ENCODE measurements around the gene SLC6A19. TPM values are rescaled to one million over a fixed set of nuclear protein-coding genes. Genes with fewer than 3 reads are reported as not detected.

SLC6A19 gene
- total RNA-seq, 1 donor from 2014 or later: not detected

DNA sequence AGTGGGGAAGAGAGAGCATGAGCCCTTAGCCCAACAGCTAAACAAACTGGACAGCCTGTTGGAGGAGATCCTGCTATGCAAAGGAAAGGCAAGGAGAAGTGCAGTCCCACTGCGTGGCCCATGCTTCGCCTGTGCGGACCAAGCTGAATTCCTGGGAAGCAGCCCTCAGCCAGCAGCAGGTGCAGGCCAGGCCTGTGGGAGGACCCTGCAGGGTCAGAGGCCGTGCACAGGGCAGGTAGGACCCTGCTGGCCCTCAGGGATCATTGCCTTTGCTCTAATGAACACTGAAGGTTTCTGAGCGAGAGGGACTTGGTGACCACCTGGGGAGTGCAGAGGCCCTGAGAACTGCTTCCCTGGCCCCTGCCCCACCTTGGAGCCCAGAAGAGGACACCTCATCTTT, 6.0 kb upstream of the SLC6A19 start:
- no peak for DNase-seq (ENCODE audit: low spot score)

DNA sequence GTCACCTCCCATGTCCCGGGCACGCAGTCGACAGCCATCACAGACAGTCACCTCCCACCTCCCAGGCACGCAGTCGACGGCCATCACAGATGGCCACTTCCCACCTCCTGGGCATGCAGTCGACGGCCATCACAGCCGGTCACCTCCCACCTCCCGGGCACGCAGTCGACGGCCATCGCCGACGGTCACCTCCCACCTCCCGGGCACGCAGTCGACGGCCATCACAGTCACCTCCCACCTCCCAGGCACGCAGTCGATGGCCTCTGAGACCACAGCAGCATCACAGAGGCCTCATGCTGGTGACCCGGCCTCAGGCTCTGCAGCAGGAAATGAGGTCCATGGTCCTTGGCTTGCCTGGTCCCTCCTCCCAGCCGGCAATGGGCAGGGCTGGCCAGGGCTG, 5.5 kb upstream of the SLC6A19 start:
- DNase-seq (ENCODE audit: low spot score): no peak

DNA sequence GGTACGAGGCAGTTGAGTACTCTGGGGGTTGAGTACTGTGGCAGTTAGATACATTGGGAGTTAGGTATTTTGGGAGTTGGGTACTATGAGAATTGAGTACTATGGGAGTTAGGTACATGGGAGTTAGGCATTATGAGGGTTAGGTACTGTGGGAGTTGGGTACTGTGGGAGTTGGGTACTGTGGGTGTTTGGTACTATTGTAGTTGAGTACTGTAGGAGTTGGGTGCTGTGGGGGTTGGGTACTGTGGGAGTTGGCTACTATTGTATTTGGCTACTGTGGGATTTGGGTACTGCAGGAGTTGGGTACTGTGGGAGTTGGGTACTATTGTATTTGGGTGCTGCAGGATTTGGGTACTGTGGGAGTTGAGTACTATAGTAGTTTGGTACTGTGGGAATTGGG, 4.8 kb upstream of the SLC6A19 start:
- DNase-seq (ENCODE audit: low spot score): no peak

DNA sequence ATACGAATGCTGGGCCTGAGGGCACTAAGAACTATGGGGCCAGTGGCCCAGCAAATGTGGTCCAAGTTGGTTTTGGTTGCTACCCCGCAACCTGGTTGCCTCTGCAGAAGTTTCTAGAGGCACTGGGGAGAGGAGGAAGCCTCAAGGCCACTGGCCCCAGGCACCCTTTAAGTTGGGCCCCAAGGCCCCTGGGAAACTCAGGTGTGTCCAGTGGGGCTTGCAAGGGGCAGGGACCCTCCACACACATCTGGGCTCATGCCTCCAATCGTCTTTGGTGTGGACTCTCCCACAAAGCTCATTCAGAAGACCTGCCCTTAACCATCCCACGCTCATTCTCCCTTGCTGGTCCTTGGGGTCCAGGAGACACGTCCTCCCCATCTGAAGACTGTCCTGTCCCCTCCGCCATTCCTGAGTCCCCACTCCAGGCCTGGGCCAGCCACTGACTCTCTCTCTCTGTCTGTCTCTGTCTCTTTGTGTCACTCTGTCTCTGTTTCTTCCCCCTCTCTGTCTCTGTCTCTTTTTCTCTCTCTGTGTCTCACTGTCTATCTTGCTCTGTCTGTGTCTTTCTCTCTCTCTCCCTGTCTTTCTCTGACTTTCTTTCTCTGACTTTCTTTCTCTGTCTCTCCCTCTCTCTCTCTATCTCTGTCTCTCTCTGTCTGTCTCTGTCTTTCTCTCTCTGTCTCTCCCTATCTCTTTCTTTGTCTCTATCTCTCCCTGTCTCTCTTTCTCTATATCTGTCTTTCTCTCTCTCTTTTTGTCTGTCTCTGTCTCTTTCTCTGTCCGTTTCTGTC, 3.3 kb upstream of the SLC6A19 start:
- no peak for DNase-seq (ENCODE audit: low spot score)

DNA sequence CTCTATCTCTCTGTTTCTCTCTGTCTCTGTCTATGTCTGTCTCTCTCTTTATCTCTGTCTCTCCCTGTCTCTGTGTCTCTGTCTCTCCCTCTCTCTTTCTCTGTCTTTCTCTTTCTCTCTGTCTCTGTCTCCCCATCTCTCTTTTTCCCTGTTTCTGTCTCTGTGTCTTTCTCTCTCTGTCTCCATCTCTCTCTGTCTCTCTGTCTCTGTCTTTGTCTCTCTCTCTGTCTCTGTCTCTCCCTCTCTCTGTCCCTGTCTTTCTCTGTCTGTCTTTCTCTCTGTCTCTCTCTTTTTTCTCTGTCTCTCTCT, 2.1 kb upstream of the SLC6A19 start:
- no peak for DNase-seq (ENCODE audit: low spot score)

DNA sequence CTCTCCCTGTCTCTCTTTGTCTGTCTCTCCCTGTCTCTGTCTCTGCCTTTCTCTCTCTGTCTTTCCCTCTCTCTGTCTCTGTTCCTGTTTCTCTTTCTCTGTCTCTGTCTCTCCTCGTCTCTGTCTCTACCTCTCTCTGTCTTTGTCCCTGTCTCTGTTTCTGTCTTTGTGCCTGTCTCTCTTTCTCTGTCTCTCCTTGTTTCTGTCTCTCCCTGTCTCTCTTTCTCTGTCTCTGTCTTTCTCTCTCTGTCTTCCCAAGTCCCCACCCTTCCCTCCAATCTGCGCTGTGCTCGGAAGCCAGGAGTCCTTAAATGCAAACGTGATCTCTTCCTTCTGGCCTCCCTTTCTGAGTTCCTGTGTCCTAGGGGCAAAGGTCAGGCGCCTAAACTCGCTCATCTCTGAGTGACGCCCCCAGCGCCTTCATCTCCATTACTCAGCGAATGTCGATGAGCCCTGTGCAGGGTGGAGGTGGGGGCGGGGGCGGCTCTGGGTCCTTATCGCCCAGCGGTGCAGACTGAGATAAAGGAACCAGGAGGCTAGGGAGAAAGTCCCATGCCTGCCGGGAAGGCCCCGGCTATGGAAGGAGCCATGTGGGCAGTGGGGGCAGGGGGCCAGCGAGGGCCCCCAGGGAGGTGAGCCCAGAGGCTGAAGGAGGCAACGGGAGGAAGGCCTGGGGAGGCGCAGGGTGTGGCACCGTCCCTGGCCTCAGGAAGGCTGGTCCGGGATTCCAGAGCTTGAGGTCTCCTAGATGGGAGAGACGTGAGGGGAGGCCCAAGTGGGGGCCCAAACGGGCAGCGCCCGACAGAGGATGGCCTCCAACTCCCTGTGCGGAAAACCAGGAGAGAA, 1.5 kb upstream of the SLC6A19 start:
- DNase-seq (ENCODE audit: low spot score): no peak

DNA sequence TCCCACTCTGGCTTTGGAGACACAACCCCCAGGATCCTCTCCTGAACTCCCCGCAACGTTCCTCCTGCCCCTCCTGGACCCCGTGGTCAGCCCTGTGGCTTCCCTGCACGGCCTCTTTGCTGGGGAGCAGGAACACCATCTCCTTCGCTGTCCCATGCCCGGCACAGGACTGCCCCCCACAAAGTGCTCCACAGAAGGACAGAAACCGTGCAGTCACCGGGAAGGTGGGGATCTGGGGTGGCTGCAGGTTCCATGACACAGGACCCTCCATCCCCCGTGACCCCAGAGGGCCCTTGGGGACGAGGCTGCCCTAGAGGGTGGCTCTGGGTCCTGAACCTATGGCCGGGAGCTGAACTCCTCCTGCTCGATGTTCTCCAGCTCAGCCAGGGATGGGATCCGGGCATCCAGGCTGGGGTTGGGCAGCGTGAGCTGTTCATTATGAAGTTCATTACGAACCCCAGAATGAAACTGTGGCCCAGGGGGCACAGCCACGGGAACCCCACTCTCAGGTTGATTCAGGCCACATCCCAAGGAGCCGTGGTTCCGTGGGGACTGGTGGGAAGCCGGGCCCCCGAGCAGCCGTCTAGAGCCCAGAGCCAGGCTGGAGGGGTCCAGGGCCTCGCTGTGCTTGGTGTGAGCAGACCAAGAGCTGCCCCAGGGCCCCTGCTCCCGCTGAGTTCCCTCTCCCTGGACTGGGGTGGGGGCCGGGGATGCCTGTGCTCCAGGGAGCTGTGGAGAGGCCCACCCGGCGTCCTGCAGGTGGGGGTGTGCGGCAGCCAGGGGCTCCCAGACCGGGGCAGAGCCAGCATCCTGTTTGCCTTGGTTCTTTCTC, 684 bp upstream of the SLC6A19 start:
- no peak for DNase-seq (ENCODE audit: low spot score)

DNA sequence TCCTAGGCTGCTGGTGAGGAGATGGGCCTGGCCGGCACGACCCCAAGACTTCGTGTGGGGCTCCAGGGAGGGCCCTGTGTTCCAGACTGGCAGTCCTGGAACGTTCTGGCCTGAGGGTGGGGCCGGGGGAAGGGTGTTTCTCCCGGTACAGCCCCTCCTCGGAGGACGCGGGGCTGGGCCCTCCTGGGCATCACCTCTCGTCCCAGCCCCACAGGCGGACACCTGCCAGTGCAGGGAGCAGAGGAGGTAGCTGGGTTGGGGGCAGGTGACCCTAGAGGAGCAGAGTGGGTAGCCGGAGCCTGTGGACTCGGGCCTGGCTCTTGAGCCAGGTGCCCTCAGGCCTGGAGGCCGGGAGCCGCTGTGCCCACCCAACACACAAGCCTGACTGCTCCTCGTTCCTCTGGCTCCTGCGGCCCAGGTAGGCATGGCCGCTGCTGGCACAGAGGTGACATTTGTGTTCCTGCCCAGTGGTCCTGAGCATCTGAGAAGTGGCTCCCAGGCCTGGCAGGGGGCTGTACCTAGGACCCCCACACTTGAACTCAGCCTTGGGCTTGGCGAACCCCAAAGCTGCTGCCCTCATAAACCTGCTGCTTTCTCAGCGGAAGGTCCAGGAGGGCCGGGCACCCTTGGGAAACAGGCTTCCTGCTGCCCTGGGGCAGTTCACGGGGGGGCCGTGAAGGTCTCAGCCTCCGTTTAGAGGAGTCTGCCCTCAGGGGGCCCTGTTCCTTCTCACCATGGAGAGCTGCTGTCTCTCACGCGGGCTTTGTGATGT, 817 bp downstream of the SLC6A19 start:
- DNase-seq (ENCODE audit: low spot score): no peak

DNA sequence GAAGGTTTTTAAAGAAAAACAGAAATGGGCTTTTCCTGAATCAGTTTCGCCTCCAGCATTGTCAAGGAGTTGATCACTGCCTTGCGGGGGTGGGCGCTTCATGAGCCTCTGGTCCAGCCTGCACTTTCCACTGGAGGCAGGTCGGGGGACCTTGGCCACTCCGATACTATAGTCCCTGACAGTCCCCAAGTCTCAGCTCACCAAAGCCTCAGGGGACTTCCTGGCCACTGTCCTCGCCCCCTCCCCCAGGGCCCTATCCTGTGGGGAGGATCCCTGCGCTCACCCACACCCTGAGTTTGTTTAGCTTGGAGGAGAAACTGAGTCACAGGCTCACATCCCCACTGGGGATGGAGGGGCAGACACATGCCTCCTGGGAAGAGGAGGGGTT, 1.4 kb downstream of the SLC6A19 start:
- no peak for DNase-seq (ENCODE audit: low spot score)

DNA sequence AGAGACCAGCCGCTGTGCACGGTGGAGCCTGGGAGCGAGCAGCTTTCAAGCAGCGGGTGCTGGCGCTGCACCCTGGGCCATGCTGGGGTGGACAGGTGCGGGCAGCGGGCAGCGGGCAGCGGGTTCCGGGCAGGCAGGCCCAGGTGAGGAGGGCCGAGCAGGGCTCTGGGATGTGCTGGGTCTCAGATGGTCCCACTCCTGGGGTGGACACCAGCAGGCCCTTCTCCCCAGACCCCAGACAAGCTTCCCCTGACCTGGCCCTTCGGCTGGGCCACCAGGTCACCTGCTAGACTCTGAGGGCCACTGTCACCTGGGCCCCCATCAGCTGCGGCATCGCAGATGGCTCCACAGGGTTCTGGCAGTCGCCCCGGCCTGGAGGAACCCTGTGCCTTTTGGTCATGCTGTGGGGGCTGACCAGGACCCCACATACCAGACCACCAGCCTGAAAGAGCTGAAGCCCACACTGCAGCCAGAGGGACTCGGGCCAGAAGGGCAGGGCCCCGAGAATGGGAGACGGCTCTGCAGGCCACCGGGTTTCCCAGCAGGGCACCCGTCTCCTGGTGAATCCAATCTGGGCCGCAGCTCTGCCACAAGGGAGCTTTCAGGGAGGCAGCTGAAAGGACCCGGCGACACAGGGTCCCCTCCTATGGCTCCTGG, 2.0 kb downstream of the SLC6A19 start:
- no peak for DNase-seq (ENCODE audit: low spot score)

DNA sequence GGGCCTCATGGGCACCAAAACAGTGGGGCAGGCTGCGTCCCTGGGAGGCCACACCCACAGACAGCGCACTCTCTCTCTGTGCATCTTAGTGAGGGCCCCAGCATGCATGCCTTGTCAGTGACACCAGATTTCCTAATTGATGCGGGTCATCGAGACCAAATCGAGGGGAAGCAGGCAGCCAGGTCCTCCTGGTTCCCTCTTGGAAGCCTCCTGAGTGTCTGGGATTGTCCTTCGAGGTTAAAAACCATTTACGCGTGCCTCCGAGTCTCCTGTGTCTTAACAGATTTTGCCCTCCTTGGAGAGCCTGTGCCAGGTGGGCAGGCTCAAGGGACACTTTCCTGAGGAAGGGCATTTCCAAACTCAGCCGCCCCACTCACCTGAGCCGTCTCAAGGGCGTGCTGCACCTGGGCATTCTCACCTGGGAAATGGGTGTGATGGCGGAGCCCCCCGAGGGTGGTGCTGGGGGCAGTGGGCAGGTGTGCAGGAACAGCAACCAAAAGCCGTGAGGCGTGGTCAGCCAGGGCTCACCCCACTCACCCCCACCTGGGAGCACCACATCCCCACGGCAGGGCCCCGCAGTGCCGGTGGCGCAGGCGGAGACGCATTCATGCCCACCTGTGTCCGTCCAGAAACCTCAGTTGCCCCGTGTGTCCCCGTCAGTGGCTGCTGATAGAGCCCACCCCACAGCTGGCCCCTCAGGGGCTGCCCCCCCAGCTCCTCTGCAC, 2.7 kb downstream of the SLC6A19 start:
- DNase-seq (ENCODE audit: low spot score): no peak

DNA sequence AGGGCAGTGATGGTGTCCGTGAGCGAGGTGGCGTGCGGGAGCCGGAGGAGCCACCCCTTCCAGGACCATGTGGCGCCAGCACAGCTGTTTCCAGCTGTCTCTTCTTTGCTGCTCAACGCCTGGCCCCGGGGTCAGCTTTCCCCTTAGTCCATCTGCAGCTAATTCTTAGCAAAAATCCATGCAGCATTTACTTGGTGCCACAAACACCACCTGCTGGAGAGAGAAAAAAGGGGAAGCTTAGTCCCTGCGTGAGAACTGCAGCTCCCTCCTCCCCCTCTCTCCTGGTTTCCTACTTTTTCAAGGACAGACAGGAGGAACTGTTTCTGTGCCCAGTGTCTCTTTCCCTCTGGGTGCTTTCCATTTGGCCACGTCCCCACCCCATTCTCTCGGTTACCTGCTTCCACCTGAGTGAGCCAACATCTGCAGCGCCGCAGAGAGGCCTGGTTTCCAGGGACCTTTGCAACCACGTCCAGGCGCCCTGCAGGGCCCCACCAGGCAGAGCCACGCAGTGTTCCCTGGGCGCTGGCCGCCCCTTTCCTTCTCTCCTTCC, 3.4 kb downstream of the SLC6A19 start:
- no peak for DNase-seq (ENCODE audit: low spot score)

DNA sequence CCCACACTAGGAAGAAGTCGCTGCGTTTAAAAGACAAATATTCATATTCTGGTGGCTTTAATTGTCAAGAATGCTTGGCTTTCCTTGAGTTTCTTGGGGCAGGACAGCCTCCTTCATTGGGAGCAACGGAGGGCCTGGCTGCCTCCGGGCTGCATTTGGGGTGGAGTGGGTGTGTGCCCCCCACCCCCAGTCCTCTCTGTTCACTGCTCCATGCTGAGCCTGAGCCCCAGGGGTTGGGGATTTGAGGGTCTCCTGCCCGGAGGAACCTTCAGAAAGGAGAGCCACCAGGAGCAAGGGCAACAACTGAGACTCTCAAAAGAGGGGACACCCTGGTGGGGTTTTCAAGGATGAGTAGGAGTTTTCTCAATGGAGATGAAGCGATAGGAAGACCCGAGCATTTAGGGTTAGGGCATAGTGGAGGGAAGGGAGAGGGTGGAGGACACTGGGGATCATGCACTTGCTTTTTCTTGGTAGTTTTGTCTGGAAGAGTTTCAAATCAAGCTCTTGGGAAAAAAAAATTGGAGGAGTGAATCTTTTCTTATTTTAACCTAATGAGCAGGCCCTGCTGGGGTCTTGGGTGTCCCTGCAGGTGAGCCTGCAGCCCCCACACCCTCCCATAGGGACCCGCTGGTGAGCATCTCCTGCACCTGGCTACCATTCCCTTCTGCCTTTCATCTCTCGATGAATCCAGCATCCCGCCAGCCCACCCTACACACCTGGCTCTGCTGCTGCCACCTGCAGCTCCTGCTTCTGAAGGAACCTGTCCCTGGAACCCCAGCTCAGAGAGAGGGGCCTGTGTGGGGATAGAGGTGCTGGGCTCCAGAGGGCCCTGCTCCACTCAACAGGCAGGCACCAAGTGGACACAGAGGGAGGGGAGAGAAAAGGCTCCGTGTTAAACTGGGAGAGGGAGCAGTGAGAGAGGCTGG, 4.1 kb downstream of the SLC6A19 start:
- DNase-seq (ENCODE audit: low spot score): no peak

DNA sequence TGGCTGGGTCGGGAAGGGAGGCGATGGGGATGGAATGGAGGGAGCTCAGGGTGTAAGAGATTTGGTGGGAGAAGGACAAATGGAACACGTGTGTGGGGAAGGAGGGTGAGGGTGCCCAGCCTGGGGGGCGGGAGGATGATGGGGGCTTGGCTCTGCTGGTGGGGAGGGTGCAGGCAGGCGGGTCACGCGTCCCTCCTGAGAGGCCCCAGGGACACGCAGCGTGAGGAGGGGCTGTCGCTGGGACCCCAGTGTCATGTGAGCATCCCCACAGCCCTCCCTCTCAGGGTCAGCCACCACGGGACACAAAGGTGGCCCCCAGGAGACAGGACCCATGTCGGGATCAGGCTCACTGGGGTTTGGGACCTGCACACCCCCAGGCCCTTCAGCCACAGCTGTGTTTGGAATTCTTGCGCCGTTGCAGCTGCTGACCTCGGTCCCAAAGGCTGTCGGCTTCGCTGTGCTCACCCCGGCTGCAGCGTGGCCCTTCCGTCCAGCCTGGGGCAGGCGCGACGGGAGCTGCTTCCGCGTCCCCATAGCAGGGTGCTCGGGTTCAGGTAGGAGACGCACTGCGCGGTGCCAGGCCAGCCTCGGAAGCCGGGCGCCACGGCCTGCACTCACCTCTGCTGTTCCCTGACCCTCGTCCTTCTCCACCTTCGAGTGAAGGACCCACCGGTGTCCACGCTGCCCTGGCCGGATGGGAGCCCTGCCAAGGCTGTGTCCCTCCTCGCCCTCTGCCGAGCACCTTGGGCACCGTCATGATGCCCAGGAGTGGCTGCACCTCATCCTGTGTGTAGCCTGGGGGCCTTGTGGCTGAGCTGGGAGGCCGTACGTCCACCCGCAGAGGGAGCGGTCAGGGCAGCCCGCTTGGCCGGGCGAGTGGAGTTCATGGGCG, 5.4 kb downstream of the SLC6A19 start:
- no peak for DNase-seq (ENCODE audit: low spot score)

DNA sequence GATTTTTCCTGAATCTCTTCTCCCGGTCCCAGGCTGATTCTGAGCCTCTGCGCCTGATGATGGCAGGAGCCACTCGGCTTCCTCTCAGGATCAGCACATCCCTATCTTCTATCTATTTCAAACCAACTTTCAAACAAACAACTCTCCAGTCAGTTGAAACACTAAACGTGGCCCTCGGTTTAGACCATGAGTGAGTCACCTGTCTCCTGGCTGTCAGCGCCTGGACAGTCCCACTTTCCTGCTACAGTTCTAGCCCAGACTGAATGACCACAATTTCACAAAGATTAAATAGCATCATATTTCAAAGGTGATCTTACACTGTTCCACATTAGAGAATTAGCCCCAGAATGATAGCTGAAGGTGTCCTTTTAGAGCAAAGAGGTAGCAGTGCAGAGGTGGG, 6.2 kb downstream of the SLC6A19 start:
- no peak for DNase-seq (ENCODE audit: low spot score)

DNA sequence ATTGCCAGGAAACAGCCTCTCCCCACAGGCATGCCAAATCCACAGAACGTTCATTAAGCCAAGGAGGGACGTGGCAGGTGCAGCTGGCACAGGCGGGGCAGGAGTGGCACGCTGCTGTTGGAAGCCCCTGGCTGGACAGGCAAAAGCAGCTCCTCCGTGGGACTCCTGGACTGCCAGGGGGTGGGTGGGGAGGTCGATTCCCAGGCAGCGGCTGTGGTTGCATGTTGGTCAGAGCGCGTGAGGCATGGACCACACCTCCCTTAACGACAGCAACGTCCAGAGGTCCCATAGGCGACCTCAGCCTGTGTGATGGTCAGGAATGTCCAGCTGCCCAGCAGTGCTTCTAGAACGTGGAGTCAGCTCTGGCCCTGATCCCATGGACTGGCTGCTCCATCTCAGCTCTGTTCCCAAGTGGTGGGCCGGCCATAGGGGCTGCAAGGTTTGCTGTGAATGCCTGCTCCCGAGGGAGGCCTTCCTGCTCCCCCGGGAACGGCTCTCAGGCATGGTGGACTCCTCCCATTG, 6.9 kb downstream of the SLC6A19 start:
- no peak for DNase-seq (ENCODE audit: low spot score)

DNA sequence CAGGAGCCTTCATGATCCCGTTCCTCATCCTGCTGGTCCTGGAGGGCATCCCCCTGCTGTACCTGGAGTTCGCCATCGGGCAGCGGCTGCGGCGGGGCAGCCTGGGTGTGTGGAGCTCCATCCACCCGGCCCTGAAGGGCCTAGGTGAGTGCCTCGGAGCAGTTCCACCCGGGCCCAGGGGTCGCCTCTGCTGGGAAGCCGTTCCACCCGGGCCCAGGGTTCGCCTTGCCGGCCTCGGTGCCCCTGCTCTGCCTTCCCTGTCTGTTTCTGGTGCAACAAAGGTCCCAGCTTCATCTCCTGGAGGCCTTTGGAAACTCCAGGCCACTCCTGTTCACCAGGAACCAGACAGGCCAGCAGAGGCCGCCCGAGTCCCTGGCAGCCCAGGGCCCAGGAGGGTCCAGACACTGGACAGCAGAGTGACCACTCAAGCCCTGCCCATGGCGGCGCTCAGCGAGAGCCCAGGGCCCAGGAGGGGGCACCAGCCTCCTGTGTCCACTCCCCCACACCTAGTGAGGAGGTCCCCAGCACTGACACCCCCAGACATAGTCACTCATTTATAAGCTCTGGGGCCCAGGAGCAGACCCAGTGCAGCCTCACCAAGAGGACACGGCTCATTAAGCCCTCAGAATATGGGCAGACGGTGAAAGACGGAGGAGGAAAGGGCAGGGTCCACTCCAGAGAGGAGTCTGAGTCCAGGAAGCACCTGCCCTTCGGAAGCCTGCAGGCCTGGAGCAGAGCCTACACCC, 7.5 kb downstream of the SLC6A19 start:
- no peak for DNase-seq (ENCODE audit: low spot score)

All from ureter (tissue), 1 donor.